SK-N-SH treated with all-trans-retinoic acid at 6 μM for 48 hours (cell line): ENCODE measurements around the gene RPS6KA2.

Experiments
- ATAC-seq: fragments of 200-7000 bp; cut with Tn5 transposase; 3 replicates; pipeline ENCODE4 v1.9.1; 2020; ENCODE audit warnings: mild to moderate bottlenecking, moderate library complexity
- BACH2 ChIP-seq: fragments of 250-450 bp; sonication (Bioruptor Pico); IDR thresholded peaks from 2 replicates; pipeline ENCODE4 v1.9.0; 2021; ENCODE audit warnings: mild to moderate bottlenecking, borderline replicate concordance
- CSDC2 ChIP-seq: fragments of 250-450 bp; sonication (Bioruptor Pico); IDR thresholded peaks from 2 replicates; pipeline ENCODE4 v1.5.0; 2020; ENCODE audit warnings: mild to moderate bottlenecking, moderate library complexity
- CSRNP3 ChIP-seq: fragments of 250-450 bp; sonication (Bioruptor Pico); IDR thresholded peaks from 2 replicates; pipeline ENCODE4 v1.5.1; 2021; ENCODE audit warnings: mild to moderate bottlenecking, moderate library complexity
- ESRRG ChIP-seq: fragments of 250-450 bp; sonication (Bioruptor Pico); IDR thresholded peaks from 2 replicates; pipeline ENCODE4 v1.6.1; 2021; ENCODE audit warnings: mild to moderate bottlenecking
- GLIS3 ChIP-seq: fragments of 250-450 bp; sonication (Bioruptor Pico); IDR thresholded peaks from 2 replicates; pipeline ENCODE4 v1.5.0; 2020; ENCODE audit warnings: mild to moderate bottlenecking, moderate library complexity
- ISL1 ChIP-seq: fragments of 250-450 bp; sonication (Bioruptor Pico); IDR thresholded peaks from 2 replicates; pipeline ENCODE4 v2.1.2; 2022; ENCODE audit warnings: mild to moderate bottlenecking, moderate library complexity
- OSR1 ChIP-seq: fragments of 250-450 bp; sonication (Bioruptor Pico); IDR thresholded peaks from 2 replicates; pipeline ENCODE4 v1.8.0; 2022; ENCODE audit warnings: moderate library complexity, mild to moderate bottlenecking, inconsistent platforms
- PATZ1 ChIP-seq: fragments of 250-450 bp; sonication (Bioruptor Pico); IDR thresholded peaks from 2 replicates; pipeline ENCODE4 v1.8.0; 2020; ENCODE audit warnings: mild to moderate bottlenecking, moderate library complexity, borderline replicate concordance
- POU6F1 ChIP-seq: fragments of 250-450 bp; sonication (Bioruptor Pico); IDR thresholded peaks from 2 replicates; pipeline ENCODE4 v1.8.0; 2021; ENCODE audit warnings: low read depth, mild to moderate bottlenecking, moderate library complexity, borderline replicate concordance
- PPARA ChIP-seq: fragments of 250-450 bp; sonication (Bioruptor Pico); IDR thresholded peaks from 2 replicates; pipeline ENCODE4 v1.5.0; 2020; ENCODE audit warnings: mild to moderate bottlenecking, borderline replicate concordance
- RARB ChIP-seq: fragments of 250-450 bp; sonication (Bioruptor Pico); IDR thresholded peaks from 2 replicates; pipeline ENCODE4 v1.8.0; 2021; ENCODE audit warnings: mild to moderate bottlenecking, moderate library complexity
- SNAI2 ChIP-seq: fragments of 250-450 bp; sonication (Bioruptor Pico); IDR thresholded peaks from 2 replicates; pipeline ENCODE4 v1.5.0; 2020; ENCODE audit warnings: mild to moderate bottlenecking, moderate library complexity
- TCF4 ChIP-seq: fragments of 250-450 bp; sonication (Bioruptor Pico); IDR thresholded peaks from 2 replicates; pipeline ENCODE4 v1.8.0; 2021; ENCODE audit warnings: mild to moderate bottlenecking, moderate library complexity, borderline replicate concordance
- TOX ChIP-seq: fragments of 250-450 bp; sonication (Bioruptor Pico); IDR thresholded peaks from 2 replicates; pipeline ENCODE4 v1.8.0; 2021; ENCODE audit warnings: mild to moderate bottlenecking, moderate library complexity, borderline replicate concordance
- TSHZ2 ChIP-seq: fragments of 250-450 bp; sonication (Bioruptor Pico); IDR thresholded peaks from 2 replicates; pipeline ENCODE4 v1.5.0; 2020; ENCODE audit warnings: mild to moderate bottlenecking, moderate library complexity
- ZC3H10 ChIP-seq: fragments of 250-450 bp; sonication (Bioruptor Pico); IDR thresholded peaks from 2 replicates; pipeline ENCODE4 v1.5.1; 2021; ENCODE audit warnings: mild to moderate bottlenecking, moderate library complexity
- ZFP3 ChIP-seq: fragments of 250-450 bp; sonication (Bioruptor Pico); IDR thresholded peaks from 2 replicates; pipeline ENCODE4 v1.5.0; 2020; ENCODE audit warnings: mild to moderate bottlenecking, moderate library complexity
- ZFP30 ChIP-seq: fragments of 450-650 bp; formaldehyde crosslinking; IDR thresholded peaks from 2 replicates; pipeline ENCODE4 v1.5.0; 2022; ENCODE audit warnings: mild to moderate bottlenecking, moderate library complexity
- ZNF565 ChIP-seq: fragments of 450-650 bp; formaldehyde crosslinking; conservative IDR thresholded peaks from 2 replicates; pipeline ENCODE4 v1.5.0; 2020; ENCODE audit warnings: low read depth, mild to moderate bottlenecking, moderate library complexity
- ZNF70 ChIP-seq: fragments of 450-650 bp; formaldehyde crosslinking; IDR thresholded peaks from 2 replicates; pipeline ENCODE4 v1.5.0; 2020; ENCODE audit warnings: mild to moderate bottlenecking, moderate library complexity
- ZNF8 ChIP-seq: fragments of 450-650 bp; formaldehyde crosslinking; IDR thresholded peaks from 2 replicates; pipeline ENCODE4 v1.5.0; 2020; ENCODE audit warnings: mild to moderate bottlenecking, moderate library complexity

Gene RPS6KA2

GRCh38 chr6:166434336-166434735 lies 192.7 kb downstream of the RPS6KA2 start:
- TF ChIP-seq ZNF70 (CRISPR knock-in tag) (no peak), RARB (CRISPR knock-in tag) (no peak), OSR1 (CRISPR knock-in tag) (no peak), TSHZ2 (CRISPR knock-in tag) (no peak), ISL1 (CRISPR knock-in tag) (no peak), PATZ1 (CRISPR knock-in tag) (no peak), SNAI2 (CRISPR knock-in tag) (no peak)
- TF ChIP-seq, all 23 proteins: peak for 0

GRCh38 chr6:166433096-166433495 lies 194.0 kb downstream of the RPS6KA2 start:
- no peak for TF ChIP-seq BACH2 (CRISPR knock-in tag)
- no peak for TF ChIP-seq TOX (CRISPR knock-in tag)
- TF ChIP-seq ZC3H10 (CRISPR knock-in tag): no peak

More at GRCh38 chr6:166434336-166434735, 192.7 kb downstream of the RPS6KA2 start:
- no peak for ATAC-seq

GRCh38 chr6:166430269-166430668 lies 196.8 kb downstream of the RPS6KA2 start:
- no peak for TF ChIP-seq SNAI2 (CRISPR knock-in tag)
- TF ChIP-seq POU6F1 (CRISPR knock-in tag): no peak
- no peak for TF ChIP-seq GLIS3
- no peak for TF ChIP-seq TOX (CRISPR knock-in tag)
- TF ChIP-seq ZFP30: no peak
- no peak for TF ChIP-seq PATZ1 (CRISPR knock-in tag)
- no peak for TF ChIP-seq ESRRG
- no peak for TF ChIP-seq ZC3H10 (CRISPR knock-in tag)
- no peak for TF ChIP-seq ZNF8 (CRISPR knock-in tag)
- TF ChIP-seq CSRNP3: no peak
- TF ChIP-seq PPARA (CRISPR knock-in tag): no peak
- ATAC-seq: no peak

More at GRCh38 chr6:166433096-166433495, 194.0 kb downstream of the RPS6KA2 start:
- ATAC-seq: no peak

- TF ChIP-seq ZNF565 (CRISPR knock-in tag) (no peak), ESRRG (no peak), TCF4 (CRISPR knock-in tag) (no peak), CSDC2 (CRISPR knock-in tag) (no peak), PATZ1 (CRISPR knock-in tag) (no peak), ZNF70 (CRISPR knock-in tag) (no peak), SNAI2 (CRISPR knock-in tag) (no peak), ZFP3 (no peak)
These were observed 202.6 kb downstream of the RPS6KA2 start for GRCh38 chr6:166424431-166424830.

More at GRCh38 chr6:166424431-166424830, 202.6 kb downstream of the RPS6KA2 start:
- no peak for ATAC-seq
